HG03457 (cell line): ENCODE results near the gene DLG2.

Experiments
- ATAC-seq: cut with Tn5 transposase; IDR thresholded peaks from one replicate; pipeline ENCODE4 v1.9.1; 2021; ENCODE audit warnings: moderate number of reproducible peaks; ENCODE audit not compliant: unreplicated experiment

Gene DLG2

GRCh38 chr11:85133636-85134035, 493.5 kb downstream of the DLG2 start:
- no peak for ATAC-seq

- no peak for ATAC-seq
These were observed 494.1 kb downstream of the DLG2 start for GRCh38 chr11:85132851-85133585.

DNA sequence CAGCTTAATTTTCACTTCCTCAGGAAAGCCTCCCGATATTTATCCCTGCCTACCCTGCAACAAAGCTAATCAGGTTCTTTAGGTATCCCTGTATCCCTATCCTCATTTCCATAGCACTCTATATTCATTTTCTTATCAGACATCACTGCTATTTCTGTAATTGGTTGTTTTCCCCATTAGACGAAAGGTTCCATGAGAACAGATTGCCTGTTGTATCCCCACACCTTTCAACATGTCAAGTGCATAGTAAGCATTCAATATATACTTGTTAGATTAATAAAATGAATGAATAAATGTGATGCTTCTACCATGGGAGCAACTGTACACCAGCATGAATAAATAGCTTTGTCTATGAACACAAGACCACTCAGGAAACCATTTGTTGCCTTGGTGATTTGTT, 499.8 kb downstream of the DLG2 start:
- no peak for ATAC-seq

GRCh38 chr11:85123752-85124231, 503.4 kb downstream of the DLG2 start:
- peak; percentile 94 for ATAC-seq

DNA sequence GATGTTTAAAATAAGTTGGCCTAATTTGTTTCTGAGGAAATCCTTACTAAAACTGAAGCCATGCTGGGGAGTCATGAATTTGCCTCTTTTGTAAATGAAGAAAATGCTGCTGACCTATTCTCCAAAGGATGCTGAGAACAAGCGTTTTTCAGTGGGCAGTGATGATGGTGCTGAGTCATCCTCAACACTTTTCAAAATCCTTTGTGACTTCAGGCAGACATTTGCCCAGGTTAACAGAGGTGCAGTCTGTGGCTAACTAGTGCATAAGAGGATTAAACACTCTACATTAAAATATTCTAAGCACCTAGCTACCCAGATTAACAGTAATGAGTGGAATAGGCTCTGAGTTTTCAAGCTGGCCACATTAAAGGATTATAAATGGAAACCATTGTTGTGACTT, 509.0 kb downstream of the DLG2 start:
- ATAC-seq = no peak

- no peak for ATAC-seq
These were observed 511.3 kb downstream of the DLG2 start for GRCh38 chr11:85115798-85116197.

DNA sequence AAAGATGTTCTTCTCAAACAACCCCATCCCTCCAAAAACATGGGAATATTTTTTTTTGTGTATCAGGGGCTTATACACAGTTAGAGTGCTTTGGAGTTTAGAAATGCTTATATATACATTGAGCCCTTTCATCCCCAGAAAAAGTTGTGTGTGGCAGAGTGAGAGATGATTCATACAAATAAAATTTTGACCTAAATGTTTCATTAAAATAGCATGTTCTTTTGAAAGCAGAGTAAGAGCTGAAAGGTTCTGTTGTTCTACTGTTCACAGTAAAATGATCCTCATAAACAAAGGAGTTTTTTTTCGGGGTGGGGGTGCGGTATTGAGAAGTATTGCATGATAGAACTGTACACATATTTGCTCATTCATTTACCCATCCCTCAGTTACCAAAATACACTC, 512.4 kb downstream of the DLG2 start:
- no peak for ATAC-seq

- peak; percentile 93 for ATAC-seq
These were observed 516.9 kb downstream of the DLG2 start for GRCh38 chr11:85110246-85110645.

DNA sequence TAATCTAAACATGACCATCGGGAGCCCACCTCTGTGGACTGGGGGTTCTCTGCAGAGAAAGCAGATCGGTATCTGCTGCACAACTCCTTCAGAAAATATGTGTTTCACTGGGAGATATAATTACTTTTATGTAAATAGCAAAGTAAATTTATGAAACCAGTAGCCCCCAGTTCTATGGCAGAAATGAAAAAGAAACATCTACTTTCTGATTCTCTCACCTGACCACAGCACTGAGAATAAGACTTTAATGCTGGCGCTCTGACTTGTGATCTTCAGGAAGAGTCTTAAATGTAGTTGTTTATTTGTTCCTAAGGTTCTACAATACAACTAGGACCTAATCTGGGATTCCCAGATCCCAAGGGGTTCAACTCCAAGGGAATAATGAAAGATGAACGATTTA, 518.0 kb downstream of the DLG2 start:
- ATAC-seq = peak; percentile 58

- ATAC-seq = no peak
These were observed 521.3 kb downstream of the DLG2 start for GRCh38 chr11:85105868-85106267.

GRCh38 chr11:85099522-85099921, 527.6 kb downstream of the DLG2 start:
- ATAC-seq = no peak

- no peak for ATAC-seq
These were observed 528.1 kb downstream of the DLG2 start for GRCh38 chr11:85098996-85099395.

GRCh38 chr11:85096939-85097338, 530.2 kb downstream of the DLG2 start:
- ATAC-seq = peak; percentile 71

GRCh38 chr11:85095239-85095638, 531.9 kb downstream of the DLG2 start:
- no peak for ATAC-seq

GRCh38 chr11:85094795-85095194, 532.3 kb downstream of the DLG2 start:
- ATAC-seq = no peak

GRCh38 chr11:85089654-85090053, 537.5 kb downstream of the DLG2 start:
- no peak for ATAC-seq

GRCh38 chr11:85088286-85088685, 538.9 kb downstream of the DLG2 start:
- ATAC-seq = no peak

GRCh38 chr11:85086504-85087284, 540.5 kb downstream of the DLG2 start:
- no peak for ATAC-seq

DNA sequence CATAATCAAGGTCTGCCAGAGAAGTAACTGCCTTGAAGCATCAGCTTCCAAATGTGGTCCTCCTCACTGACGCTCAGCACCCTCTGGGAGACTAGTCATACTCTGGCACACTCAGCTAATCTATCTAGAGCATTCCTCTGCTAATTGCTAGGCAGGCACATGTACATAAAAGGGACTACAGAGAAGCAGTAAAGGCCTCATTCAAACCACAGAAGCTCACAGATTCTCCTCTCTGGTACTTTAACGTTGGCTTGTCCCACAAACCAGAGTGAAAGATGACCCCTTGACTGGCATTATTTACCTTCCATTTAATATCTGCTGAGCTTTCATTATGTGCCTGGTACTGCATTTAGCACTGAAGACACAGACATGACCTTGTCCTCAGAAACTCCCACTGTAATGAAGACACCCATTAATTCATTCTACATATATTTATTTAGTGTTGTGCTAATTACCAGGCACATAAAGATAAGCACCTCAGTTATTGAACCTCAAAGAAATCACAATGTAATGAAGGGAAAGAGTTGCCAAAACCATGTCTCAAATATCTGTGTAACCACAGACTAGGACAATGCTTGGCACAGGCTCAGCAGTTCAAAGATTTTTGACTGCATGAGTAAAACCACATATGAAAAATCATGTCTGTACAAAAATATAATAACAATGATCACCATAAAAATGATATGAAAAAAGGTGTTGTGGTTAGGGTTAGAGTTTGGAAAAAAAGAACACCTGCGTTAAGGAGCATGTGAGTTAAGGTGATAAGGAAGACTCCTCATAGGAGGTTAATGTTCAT, 550.4 kb downstream of the DLG2 start:
- no peak for ATAC-seq

DNA sequence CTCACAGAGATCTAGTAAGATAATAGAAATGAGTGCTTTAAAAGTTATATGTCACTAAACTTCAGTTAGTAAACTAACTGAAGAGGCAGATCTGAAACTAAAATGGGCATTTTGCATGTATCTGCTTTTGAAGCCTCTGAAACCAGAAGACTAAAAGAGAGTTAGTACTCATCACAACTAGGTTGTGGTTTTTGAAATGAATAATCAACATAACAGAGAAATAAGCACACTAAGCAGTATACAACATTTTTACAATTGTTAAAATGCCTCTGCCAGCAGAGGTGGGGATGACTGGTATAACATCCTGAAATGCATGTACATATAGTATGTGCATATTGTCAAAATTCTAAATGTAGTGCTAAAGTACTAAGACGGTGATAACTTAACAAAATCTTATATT, 564.5 kb downstream of the DLG2 start:
- peak; percentile 99 for ATAC-seq

GRCh38 chr11:85052636-85053035, 574.5 kb downstream of the DLG2 start:
- ATAC-seq = no peak
